ENCODE measurements around the gene BCL2A1. TPM values are rescaled to one million over a fixed set of nuclear protein-coding genes. Genes with fewer than 3 reads are reported as not detected.
"Not testable (repeated sequence)": the region's sequence is repeated elsewhere in the genome, so short reads cannot be mapped to it uniquely, and the experiment has no call there.

Gene BCL2A1
- total RNA-seq, 4 donors from 2014 or later, result 3.0 to 4.0 TPM; not detected in 2

- Histone ChIP-seq H3K4me3 (no peak overlapping the region), H3K27ac (no peak overlapping the region), H3K9me3 (no peaks in the 10 kb centered on the region), H3K4me1 (no peaks in the 10 kb centered on the region), H3K27me3 (no peaks in the 10 kb centered on the region), H3K36me3 (no peaks in the 10 kb centered on the region)
- TF ChIP-seq POLR2A (IDR thresholded peaks at IDR 0.05) (no peak), EP300 (IDR thresholded peaks at IDR 0.05; ENCODE audit: low read depth) (no peak), POLR2AphosphoS5 (IDR thresholded peaks at IDR 0.05) (no peak), CTCF (IDR thresholded peaks at IDR 0.05) (no peak)
- intact Hi-C loops (cut with DNase I; ENCODE audit: low total_unique reads) (no loop called here), in situ Hi-C loops (cut with MboI; ENCODE audit: low pct_ligation_motif_present in 1 of 4, low pct_unique_long_range_greater_than_20kb in 1 of 4, low sequenced_read_pairs in 3 of 4) (no loop called here)
- 55 to 68% methylated on average over 4 of the region's 4 CpGs for WGBS, 2 donors (ENCODE audit: low coverage in 1 of 2)
- DNase-seq, result no peak
Measured at GRCh38 chr15:79965846-79966630, 5.0 kb downstream of the BCL2A1 start.

GRCh38 chr15:79964232-79964805 is 6.7 kb downstream of the BCL2A1 start:
- no peak for DNase-seq
- Histone ChIP-seq H3K36me3 (no peaks in the 10 kb centered on the region), H3K4me3 (no peak overlapping the region), H3K4me1 (no peaks in the 10 kb centered on the region), H3K27ac (no peak overlapping the region), H3K27me3 (no peaks in the 10 kb centered on the region), H3K9me3 (no peaks in the 10 kb centered on the region)
- 80 to 89% methylated on average over 3 to 6 of the region's 6 CpGs for WGBS, 2 donors (ENCODE audit: low coverage in 1 of 2)
- in situ Hi-C loops (cut with MboI; ENCODE audit: low pct_ligation_motif_present in 1 of 4, low pct_unique_long_range_greater_than_20kb in 1 of 4, low sequenced_read_pairs in 3 of 4) (no loop called here), intact Hi-C loops (cut with DNase I; ENCODE audit: low total_unique reads) (no loop called here)
- TF ChIP-seq EP300 (IDR thresholded peaks at IDR 0.05; ENCODE audit: low read depth), result no peak
- TF ChIP-seq POLR2A (IDR thresholded peaks at IDR 0.05), result no peak
- TF ChIP-seq POLR2AphosphoS5 (IDR thresholded peaks at IDR 0.05), result no peak
- TF ChIP-seq CTCF (IDR thresholded peaks at IDR 0.05), result no peak

DNA sequence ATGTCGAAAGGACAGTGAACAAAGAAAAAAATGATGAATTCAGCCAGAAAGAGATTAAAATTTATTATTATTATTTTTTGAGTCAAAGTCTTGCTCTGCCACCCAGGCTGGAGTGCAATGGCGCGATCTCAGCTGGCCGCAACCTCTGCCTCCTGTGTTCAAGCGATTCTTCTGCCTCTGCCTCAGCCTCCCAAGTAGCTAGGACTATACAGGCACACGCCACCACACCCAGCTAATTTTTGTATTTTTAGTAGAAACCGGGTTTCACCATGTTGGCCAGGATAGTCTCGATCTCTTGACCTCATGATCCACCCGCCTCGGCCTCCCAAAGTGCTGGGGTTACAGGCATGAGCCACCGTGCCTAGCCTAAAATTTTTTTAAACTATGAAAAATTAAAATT is 8.1 kb downstream of the BCL2A1 start:
- H3K9me3 ChIP-seq; intact Hi-C loops (cut with DNase I; ENCODE audit: low total_unique reads); DNase-seq; H3K27me3 ChIP-seq; H3K27ac ChIP-seq; H3K4me3 ChIP-seq; H3K4me1 ChIP-seq; in situ Hi-C loops (cut with MboI; ENCODE audit: low pct_ligation_motif_present in 1 of 4, low pct_unique_long_range_greater_than_20kb in 1 of 4, low sequenced_read_pairs in 3 of 4); H3K36me3 ChIP-seq: not testable (repeated sequence)
- 95 to 96% methylated on average over 11 of the region's 11 CpGs for WGBS, 2 donors (ENCODE audit: low coverage in 1 of 2)

DNA sequence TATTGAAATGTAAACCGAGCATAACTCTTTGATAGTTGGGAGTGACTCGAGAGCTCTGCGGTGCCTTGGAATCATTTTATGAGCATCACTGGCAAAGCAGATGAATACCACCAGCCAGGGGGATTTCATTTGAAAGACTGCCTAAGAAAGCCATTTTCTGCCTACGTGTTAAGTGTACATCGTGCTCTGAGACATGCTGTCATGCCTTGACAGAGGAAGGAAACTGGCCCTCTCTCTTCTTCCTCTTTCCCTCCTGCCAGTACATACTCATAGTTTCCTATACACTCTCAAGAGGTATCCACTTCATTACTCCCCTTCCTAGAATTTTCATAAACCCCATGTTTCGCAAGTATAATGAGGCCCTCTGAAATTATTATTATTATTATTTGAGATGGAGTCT is 8.8 kb downstream of the BCL2A1 start:
- no peaks in the 10 kb centered on the region for H3K27me3 ChIP-seq
- in situ Hi-C loops (cut with MboI; ENCODE audit: low pct_ligation_motif_present in 1 of 4, low pct_unique_long_range_greater_than_20kb in 1 of 4, low sequenced_read_pairs in 3 of 4) (no loop called here), intact Hi-C loops (cut with DNase I; ENCODE audit: low total_unique reads) (no loop called here)
- H3K27ac ChIP-seq, result no peak overlapping the region
- TF ChIP-seq POLR2AphosphoS5 (IDR thresholded peaks at IDR 0.05) (no peak), EP300 (IDR thresholded peaks at IDR 0.05; ENCODE audit: low read depth) (no peak)
- no peaks in the 10 kb centered on the region for H3K9me3 ChIP-seq
- WGBS, 2 donors (ENCODE audit: low coverage in 1 of 2), result 73 to 89% methylated on average over 2 to 6 of the region's 6 CpGs
- no peak overlapping the region for H3K4me3 ChIP-seq
- no peaks in the 10 kb centered on the region for H3K4me1 ChIP-seq
- no peak for DNase-seq
- H3K36me3 ChIP-seq, result no peaks in the 10 kb centered on the region

DNA sequence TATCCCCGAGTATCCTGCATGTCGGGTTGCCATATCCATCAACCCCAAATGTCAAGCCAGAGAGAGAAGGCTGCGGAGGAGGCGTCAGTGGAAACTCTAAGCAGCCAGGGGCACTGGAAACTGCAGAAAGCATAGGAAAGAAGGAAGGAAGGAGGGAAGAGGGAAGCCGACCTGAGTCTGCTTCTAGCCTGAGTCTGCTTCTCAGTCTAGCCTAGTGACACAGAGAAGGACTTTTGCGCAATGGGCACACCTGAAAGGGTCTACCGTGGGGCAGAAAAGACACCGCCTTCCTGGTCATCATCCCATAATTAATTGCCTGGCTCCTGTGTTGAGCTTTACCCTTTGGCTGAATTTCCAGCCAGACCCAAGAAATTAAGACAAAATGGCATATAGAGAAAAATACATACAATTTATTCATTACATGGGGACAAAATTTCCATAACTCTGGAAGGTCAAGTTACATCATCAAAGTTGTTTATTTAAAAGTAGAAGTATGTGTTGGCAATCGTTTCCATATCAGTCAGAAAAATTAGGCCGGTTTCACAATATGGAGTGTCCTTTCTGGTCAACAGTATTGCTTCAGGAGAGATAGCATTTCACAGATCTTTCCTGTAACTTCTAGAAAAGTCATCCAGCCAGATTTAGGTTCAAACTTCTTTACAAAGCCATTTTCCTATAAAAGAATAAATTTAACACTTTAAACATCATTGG is 10.3 kb downstream of the BCL2A1 start:
- Histone ChIP-seq H3K4me3 (no peak overlapping the region), H3K27ac (no peak overlapping the region), H3K4me1 (peaks cover 0 to 3% (median 0%) of the 10 kb centered on the region in 4 donors), H3K36me3 (no peaks in the 10 kb centered on the region), H3K27me3 (no peaks in the 10 kb centered on the region), H3K9me3 (no peaks in the 10 kb centered on the region)
- TF ChIP-seq POLR2AphosphoS5 (IDR thresholded peaks at IDR 0.05) (no peak), EP300 (IDR thresholded peaks at IDR 0.05; ENCODE audit: low read depth) (no peak), CTCF (IDR thresholded peaks at IDR 0.05) (no peak), POLR2A (IDR thresholded peaks at IDR 0.05) (no peak)
- WGBS, 2 donors (ENCODE audit: low coverage in 1 of 2), result 79 to 83% methylated on average over 10 of the region's 10 CpGs
- intact Hi-C loops (cut with DNase I; ENCODE audit: low total_unique reads), result no loop called here
- in situ Hi-C loops (cut with MboI; ENCODE audit: low pct_ligation_motif_present in 1 of 4, low pct_unique_long_range_greater_than_20kb in 1 of 4, low sequenced_read_pairs in 3 of 4), result no loop called here
- no peak for DNase-seq
